Ascending aorta (tissue), 2 donors: ENCODE measurements around the gene TRPT1. TPM values are rescaled to one million over a fixed set of nuclear protein-coding genes. Genes with fewer than 3 reads are reported as not detected.

Source experiments
- DNase-seq, 2 donors: peaks; one replicate each; pipeline ENCODE4 v3.0.0-alpha.2; 2019; ENCODE audit warnings: low spot score in 2 of 2
- H3K27ac ChIP-seq, 2 donors: fragments of 200-600 bp; sonication (generic); one replicate each; pipeline ENCODE4 v1.5.1; 2016 to 2017; ENCODE audit warnings: mild to moderate bottlenecking in 1 of 2
- H3K27me3 ChIP-seq: fragments of 200-600 bp; sonication (generic); one replicate; pipeline ENCODE4 v1.5.1; 2017
- H3K36me3 ChIP-seq, 2 donors: fragments of 200-600 bp; sonication (generic); one replicate each; pipeline ENCODE4 v1.5.1; 2016
- H3K4me1 ChIP-seq, 2 donors: fragments of 200-600 bp; sonication (generic); one replicate each; pipeline ENCODE4 v1.5.1; 2016 to 2017; ENCODE audit warnings: mild to moderate bottlenecking in 1 of 2
- H3K4me3 ChIP-seq, 2 donors: fragments of 200-600 bp; sonication (generic); one replicate each; pipeline ENCODE4 v1.5.1; 2016 to 2017; ENCODE audit warnings: mild to moderate bottlenecking in 1 of 2
- H3K9me3 ChIP-seq, 2 donors: fragments of 200-600 bp; sonication (generic); one replicate each; pipeline ENCODE4 v1.5.1; 2016
- CTCF ChIP-seq, 3 experiments: fragments of 200-600 bp in 2 of 3; fragments of 450-650 bp in 1 of 3; sonication (generic) in 2 of 3; IDR thresholded peaks; one replicate each; pipeline ENCODE4 v1.5.1; 2016 to 2019; ENCODE audit warnings: antibody characterized with exemption in 3 of 3, mild to moderate bottlenecking in 1 of 3, moderate library complexity in 1 of 3
- intact Hi-C: fragments of 100-400 bp; cut with DNase I; formaldehyde crosslinking; loops from one replicate; pipeline ENCODE4 v1.15.1; 2023
- total RNA-seq: library from RNA; depleted of rRNA; stranded (reverse); fragments of >200 nt; gene quantifications from one replicate; pipeline ENCODE4 v1.1.0, GENCODE V29; 2016

The TRPT1 gene
- total RNA-seq, 1 donor from 2014 or later, result 224 TPM

DNA sequence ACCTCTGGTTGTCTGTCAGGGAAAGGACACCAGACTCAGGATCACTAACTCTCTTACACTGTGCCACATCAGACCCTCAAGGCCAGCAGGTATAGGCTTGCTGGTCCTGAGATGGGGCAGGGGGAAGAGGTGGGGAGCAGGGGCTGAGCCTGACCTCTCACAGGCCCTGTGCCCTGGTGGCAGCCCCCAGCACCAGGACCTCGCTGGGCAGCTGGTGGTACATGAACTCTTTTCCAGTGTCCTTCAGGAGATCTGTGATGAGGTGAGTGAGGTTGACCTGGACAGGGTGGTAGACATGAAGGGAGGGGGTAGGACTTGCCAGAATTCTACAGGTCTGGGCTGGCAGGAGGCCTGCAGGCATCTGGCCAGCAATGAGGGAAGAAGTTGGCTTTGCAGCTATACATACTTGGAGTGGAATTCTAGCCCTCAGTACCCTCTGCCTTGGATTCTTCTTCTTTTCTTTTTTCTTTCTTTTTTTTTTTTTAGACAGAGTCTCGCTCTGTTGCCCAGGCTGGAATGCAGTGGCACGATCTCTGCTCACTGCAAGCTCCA lies 1.5 kb upstream of the TRPT1 start:
- TF ChIP-seq CTCF (IDR thresholded peaks at IDR 0.05), result no peak
- intact Hi-C loops, result loop anchor here (2.0 to 5.0 kb wide), 2 partner anchors 41 to 75 kb away; partner anchors contain the start of genes CATSPERZ and STIP1
- H3K27ac ChIP-seq, result peak overlapping the region; percentile 88 to 89
- no peaks in the 10 kb centered on the region for H3K9me3 ChIP-seq
- no peaks in the 10 kb centered on the region for H3K36me3 ChIP-seq
- H3K27me3 ChIP-seq, result no peaks in the 10 kb centered on the region
- peak in 1 of 2 donors; percentile 62 for DNase-seq
- H3K4me1 ChIP-seq, result peaks cover 7 to 36% of the 10 kb centered on the region in 2 donors
- H3K4me3 ChIP-seq, result peak overlapping the region; percentile 61 to 77

GRCh38 chr11:64226507-64227051 lies 593 bp upstream of the TRPT1 start:
- Histone ChIP-seq H3K27ac (peak overlapping the region; percentile 88 to 89), H3K4me3 (peak overlapping the region; percentile 61 to 77), H3K9me3 (no peaks in the 10 kb centered on the region), H3K36me3 (no peaks in the 10 kb centered on the region), H3K4me1 (peaks cover 7 to 35% of the 10 kb centered on the region in 2 donors), H3K27me3 (no peaks in the 10 kb centered on the region)
- intact Hi-C loops, result loop anchor here (2.0 to 5.0 kb wide), 2 partner anchors 40 to 76 kb away; partner anchors contain the start of genes CATSPERZ and STIP1
- peak; percentile 44 to 80 for DNase-seq
- TF ChIP-seq CTCF (IDR thresholded peaks at IDR 0.05), result no peak

GRCh38 chr11:64224891-64225607 lies 937 bp downstream of the TRPT1 start:
- intact Hi-C loops, result loop anchor here (5.0 kb wide), 1 partner anchor 77 kb away; the partner anchor contains the start of gene CATSPERZ
- no peaks in the 10 kb centered on the region for H3K9me3 ChIP-seq

DNA sequence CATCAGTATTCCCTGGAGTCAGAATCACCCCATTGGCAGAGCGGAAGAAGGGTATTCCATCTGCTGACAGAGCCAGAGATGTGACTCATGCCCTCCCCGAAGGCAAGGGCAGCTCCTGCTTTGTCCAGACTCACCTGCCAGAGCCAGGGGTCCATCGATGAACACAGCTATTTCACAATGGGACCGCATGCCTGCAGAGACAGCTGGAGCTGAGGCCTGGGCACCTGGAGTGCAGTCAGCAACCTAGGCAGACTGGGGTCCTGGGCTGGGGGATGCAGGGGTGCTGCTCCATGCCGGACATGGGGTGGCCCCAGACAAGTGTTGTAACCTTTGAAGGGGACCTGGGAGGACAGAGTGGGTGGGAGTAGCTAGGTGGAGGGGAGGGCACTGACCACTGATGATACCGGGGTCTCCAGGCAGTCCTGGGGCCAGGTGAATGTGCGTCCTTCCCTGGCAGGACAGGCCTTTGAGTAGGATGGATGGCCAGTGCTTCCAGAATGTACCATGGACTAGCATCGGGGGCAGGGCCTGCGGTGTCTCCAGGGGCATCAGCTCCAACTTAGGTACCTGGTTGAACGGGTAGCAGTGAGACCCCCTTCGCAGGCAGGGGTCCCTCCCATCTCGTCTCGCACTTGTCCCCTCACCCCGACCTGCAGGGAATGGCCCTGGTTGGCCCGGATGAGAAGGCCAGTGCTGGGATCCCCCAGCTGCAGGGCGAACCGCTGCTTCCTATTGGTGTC lies 1.7 kb downstream of the TRPT1 start:
- Histone ChIP-seq H3K27me3 (no peaks in the 10 kb centered on the region), H3K27ac (peak overlapping the region in 1 of 2 donors; percentile 89), H3K36me3 (peaks cover 7 to 13% of the 10 kb centered on the region in 2 donors), H3K9me3 (no peaks in the 10 kb centered on the region), H3K4me1 (peaks cover 7 to 25% of the 10 kb centered on the region in 2 donors), H3K4me3 (no peak overlapping the region)
- intact Hi-C loops, result no loop called here
- DNase-seq, result no peak
- no peak for TF ChIP-seq CTCF (IDR thresholded peaks at IDR 0.05)

More at GRCh38 chr11:64224891-64225607, 937 bp downstream of the TRPT1 start:
- no peak for TF ChIP-seq CTCF (IDR thresholded peaks at IDR 0.05)
- H3K4me1 ChIP-seq, result peaks cover 7 to 32% of the 10 kb centered on the region in 2 donors
- H3K27ac ChIP-seq, result peak overlapping the region; percentile 88 to 89
- no peaks in the 10 kb centered on the region for H3K27me3 ChIP-seq
- DNase-seq, result peak in 1 of 2 donors; percentile 63
- peak overlapping the region; percentile 61 to 77 for H3K4me3 ChIP-seq
- H3K36me3 ChIP-seq, result peaks cover 7 to 13% of the 10 kb centered on the region in 2 donors

DNA sequence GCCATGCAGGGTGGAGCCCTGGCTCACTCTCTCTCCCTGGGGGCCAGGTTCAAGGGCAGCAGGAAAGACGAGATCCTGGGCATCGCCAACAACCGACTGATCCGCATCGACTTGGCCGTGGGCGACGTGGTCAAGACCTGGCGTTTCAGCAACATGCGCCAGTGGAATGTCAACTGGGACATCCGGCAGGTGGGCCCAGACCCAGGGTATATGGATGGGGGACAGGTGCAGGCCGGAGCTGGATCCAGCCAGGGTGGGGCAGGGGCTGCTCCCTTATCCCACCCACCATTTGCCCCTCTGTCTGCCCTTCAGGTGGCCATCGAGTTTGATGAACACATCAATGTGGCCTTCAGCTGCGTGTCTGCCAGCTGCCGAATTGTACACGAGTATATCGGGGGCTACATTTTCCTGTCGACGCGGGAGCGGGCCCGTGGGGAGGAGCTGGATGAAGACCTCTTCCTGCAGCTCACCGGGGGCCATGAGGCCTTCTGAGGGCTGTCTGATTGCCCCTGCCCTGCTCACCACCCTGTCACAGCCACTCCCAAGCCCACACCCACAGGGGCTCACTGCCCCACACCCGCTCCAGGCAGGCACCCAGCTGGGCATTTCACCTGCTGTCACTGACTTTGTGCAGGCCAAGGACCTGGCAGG lies 2.9 kb downstream of the TRPT1 start:
- no peaks in the 10 kb centered on the region for H3K9me3 ChIP-seq
- no peak for TF ChIP-seq CTCF (IDR thresholded peaks at IDR 0.05)
- H3K36me3 ChIP-seq, result peaks cover 7 to 13% of the 10 kb centered on the region in 2 donors
- intact Hi-C loops, result no loop called here
- no peak overlapping the region for H3K4me3 ChIP-seq
- H3K27me3 ChIP-seq, result no peaks in the 10 kb centered on the region
- peaks cover 7 to 21% of the 10 kb centered on the region in 2 donors for H3K4me1 ChIP-seq
- H3K27ac ChIP-seq, result no peak overlapping the region
- no peak for DNase-seq
